K562 (cell line): ENCODE measurements around the gene BCAN.

Experiments
- BCOR ChIP-seq: fragments of 450-650 bp; IDR thresholded peaks from 2 replicates; pipeline ENCODE4 v1.6.1; 2016
- CHD1 ChIP-seq: fragments of 200-600 bp; sonication (generic); IDR thresholded peaks from one replicate; pipeline ENCODE4 v1.6.1; 2012; ENCODE audit warnings: mild to moderate bottlenecking, moderate library complexity, low read length, inconsistent platforms
- CTCF ChIP-seq, 3 experiments: IDR thresholded peaks in 2 of 3; conservative IDR thresholded peaks in 1 of 3; 2 replicates each; pipeline ENCODE4 v1.5.1; 2011 to 2012; ENCODE audit warnings: low read length in 3 of 3, mild to moderate bottlenecking in 3 of 3, control low read depth in 2 of 3, improper control_type of control experiment in 1 of 3, inconsistent platforms in 1 of 3, low read depth in 1 of 3, mixed read lengths in 1 of 3, moderate library complexity in 1 of 3; ENCODE audit not compliant: insufficient read depth in 2 of 3
- GABPA ChIP-seq: fragments of 200-800 bp; sonication (Bioruptor generic); conservative IDR thresholded peaks from 2 replicates; pipeline ENCODE4 v1.6.1; 2016; ENCODE audit warnings: low read depth, missing genetic modification characterization, missing compliant biosample characterization
- HDAC6 ChIP-seq: IDR thresholded peaks from 2 replicates; pipeline ENCODE4 v1.6.1; 2012; ENCODE audit warnings: low read depth, mild to moderate bottlenecking, control low read depth, inconsistent platforms, low read length, moderate library complexity
- POLR2A ChIP-seq: fragments of 450-650 bp; conservative IDR thresholded peaks from 2 replicates; pipeline ENCODE4 v1.6.1; 2016
- TBL1XR1 ChIP-seq, 2 experiments: IDR thresholded peaks; 2 replicates each; pipeline ENCODE4 v1.6.1; 2012; ENCODE audit warnings: improper control_type of control experiment in 2 of 2, low read length in 2 of 2, mild to moderate bottlenecking in 1 of 2
- TCF7L2 ChIP-seq: fragments of 150-350 bp; IDR thresholded peaks from 2 replicates; pipeline ENCODE4 v1.6.1; 2016; ENCODE audit warnings: low read depth, mild to moderate bottlenecking, low read length, moderate library complexity
- TFE3 ChIP-seq: fragments of 450-650 bp; formaldehyde crosslinking; IDR thresholded peaks from 2 replicates; pipeline ENCODE4 v1.4.0; 2020; ENCODE audit warnings: mild to moderate bottlenecking, mixed read lengths
- XRCC3 ChIP-seq: fragments of 450-650 bp; IDR thresholded peaks from 2 replicates; pipeline ENCODE4 v1.6.1; 2017; ENCODE audit warnings: mild to moderate bottlenecking, moderate library complexity
- ZNF589 ChIP-seq: fragments of 200-800 bp; sonication (Bioruptor generic); IDR thresholded peaks from 2 replicates; pipeline ENCODE4 v1.6.1; 2016; ENCODE audit warnings: low read depth, missing genetic modification characterization, missing compliant biosample characterization

GRCh38 chr1:156652992-156653355 lies 11.1 kb downstream of the BCAN start:
- no peak for TF ChIP-seq CHD1
- no peak for TF ChIP-seq HDAC6
- TF ChIP-seq ZNF589 (CRISPR knock-in tag): no peak
- no peak for TF ChIP-seq CTCF (IDR thresholded peaks at IDR 0.05 in 2 of 3, conservative IDR thresholded peaks at IDR 0.05 in 1 of 3; ENCODE audit: insufficient read depth in 2 of 3, low read depth in 1 of 3, low read length in 3 of 3)
- no peak for TF ChIP-seq TFE3
- no peak for TF ChIP-seq BCOR
- no peak for TF ChIP-seq XRCC3
- no peak for TF ChIP-seq POLR2A
- no peak for TF ChIP-seq GABPA
- TF ChIP-seq TBL1XR1 (IDR thresholded peaks at IDR 0.05; ENCODE audit: low read length in 2 of 2): no peak
- TF ChIP-seq TCF7L2: no peak
